ACC112 (cell line): ENCODE data around the gene ADAR.

Experiments
- H2AFZ ChIP-seq: fragments of 200-600 bp; sonication (generic); one replicate; pipeline ENCODE4 v1.6.0; 2017; ENCODE audit warnings: antibody characterized with exemption, low read length; ENCODE audit not compliant: unreplicated experiment
- H3K27ac ChIP-seq: fragments of 200-600 bp; sonication (generic); 2 replicates; pipeline ENCODE4 v1.5.1; 2014; ENCODE audit warnings: low read depth, mild to moderate bottlenecking, antibody characterized with exemption, low read length, moderate library complexity
- H3K27me3 ChIP-seq: fragments of 200-600 bp; sonication (generic); 2 replicates; pipeline ENCODE4 v1.6.1; 2014; ENCODE audit warnings: mild to moderate bottlenecking, antibody characterized with exemption, low read length, moderate library complexity, mixed read lengths; ENCODE audit not compliant: insufficient read depth
- H3K36me3 ChIP-seq: fragments of 200-600 bp; sonication (generic); 2 replicates; pipeline ENCODE4 v1.6.1; 2016; ENCODE audit warnings: mild to moderate bottlenecking, antibody characterized with exemption, low read length, moderate library complexity, mixed read lengths; ENCODE audit not compliant: insufficient read depth
- H3K4me1 ChIP-seq: fragments of 200-600 bp; sonication (generic); one replicate; pipeline ENCODE4 v1.6.1; 2016; ENCODE audit warnings: low read length, mixed read lengths; ENCODE audit not compliant: insufficient read depth, unreplicated experiment, control insufficient read depth
- H3K4me3 ChIP-seq: fragments of 200-600 bp; sonication (generic); 2 replicates; pipeline ENCODE4 v1.5.1; 2014; ENCODE audit warnings: mild to moderate bottlenecking, low read depth, low read length
- H3K79me2 ChIP-seq: fragments of 200-600 bp; sonication (generic); one replicate; pipeline ENCODE4 v1.6.0; 2016; ENCODE audit warnings: low read length; ENCODE audit not compliant: control insufficient read depth, unreplicated experiment, insufficient read depth

ADAR gene

DNA sequence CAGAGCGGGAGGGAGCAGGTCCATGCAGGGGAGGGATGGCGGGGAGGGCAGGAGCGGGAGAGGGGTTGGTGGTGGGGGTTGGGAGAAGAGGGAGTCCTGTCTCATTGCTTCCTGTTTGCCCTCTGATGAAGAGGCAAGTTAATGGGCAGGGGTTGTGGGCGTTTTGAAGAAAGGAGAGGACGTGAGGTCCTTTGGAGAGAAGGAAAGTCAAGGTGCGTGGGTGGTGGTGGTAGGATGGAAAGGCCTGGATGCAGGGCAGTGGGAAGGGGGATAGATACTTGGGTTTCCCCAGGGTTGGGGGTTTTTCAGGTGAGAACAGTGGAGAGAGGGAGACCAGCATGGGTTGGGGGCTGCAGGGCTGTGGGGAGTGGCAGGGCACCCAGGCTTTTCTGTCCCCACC, 66.8 kb downstream of the ADAR start:
- Histone ChIP-seq H3K27me3 (no peaks in the 10 kb centered on the region), H3K4me3 (no peak overlapping the region), H3K4me1 (no peaks in the 10 kb centered on the region), H3K79me2 (no peaks in the 10 kb centered on the region), H3K36me3 (no peaks in the 10 kb centered on the region), H2AFZ (no peak overlapping the region), H3K27ac (no peak overlapping the region)

DNA sequence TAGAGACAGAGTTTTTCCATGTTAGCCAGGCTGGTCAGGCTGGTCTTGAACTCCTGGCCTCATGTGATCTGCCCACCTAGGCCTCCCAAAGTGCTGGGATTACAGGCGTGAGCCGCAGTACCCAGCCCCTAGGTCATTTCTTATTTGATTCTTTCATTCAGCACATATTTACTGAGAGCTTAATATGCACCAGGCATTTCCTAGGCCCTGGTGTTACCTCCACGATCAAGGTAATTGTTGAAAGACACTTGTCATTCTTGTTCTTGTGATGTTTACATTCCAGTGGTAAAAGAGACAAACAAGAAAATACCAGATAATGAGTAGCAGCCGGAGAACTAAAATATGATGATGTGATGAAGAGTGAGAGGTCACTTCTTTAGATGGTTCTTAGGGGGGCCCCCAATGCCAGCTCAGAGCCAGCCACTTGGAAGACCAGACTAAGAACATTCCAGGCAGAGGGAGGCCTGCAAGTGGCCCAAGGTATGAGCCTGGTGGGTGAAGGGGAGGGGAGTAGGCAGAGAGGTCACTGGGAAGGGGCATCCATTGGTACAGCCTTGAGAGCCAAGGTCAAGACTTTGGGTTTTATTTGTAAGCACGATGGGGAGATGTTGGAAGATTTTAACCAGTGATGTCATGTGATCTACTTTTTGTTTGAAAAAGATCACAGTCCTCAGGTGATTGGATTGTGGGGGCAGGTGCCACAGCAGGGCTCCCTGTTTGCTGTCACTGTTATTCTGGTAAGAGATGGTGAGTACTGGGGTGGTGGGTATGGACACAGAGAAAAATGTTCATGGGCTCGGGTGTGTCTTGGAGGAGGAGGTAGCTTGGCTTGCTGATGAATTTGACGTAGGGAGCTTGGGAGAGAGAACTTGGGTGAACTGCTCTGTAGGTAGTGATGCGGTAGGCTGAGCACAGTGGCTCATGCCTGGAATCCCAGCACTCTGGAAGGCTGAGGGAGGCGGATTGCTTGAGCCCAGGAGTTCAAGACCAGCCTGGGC, 68.2 kb downstream of the ADAR start:
- Histone ChIP-seq H3K27me3 (no peaks in the 10 kb centered on the region), H3K27ac (no peak overlapping the region), H3K4me1 (no peaks in the 10 kb centered on the region)

DNA sequence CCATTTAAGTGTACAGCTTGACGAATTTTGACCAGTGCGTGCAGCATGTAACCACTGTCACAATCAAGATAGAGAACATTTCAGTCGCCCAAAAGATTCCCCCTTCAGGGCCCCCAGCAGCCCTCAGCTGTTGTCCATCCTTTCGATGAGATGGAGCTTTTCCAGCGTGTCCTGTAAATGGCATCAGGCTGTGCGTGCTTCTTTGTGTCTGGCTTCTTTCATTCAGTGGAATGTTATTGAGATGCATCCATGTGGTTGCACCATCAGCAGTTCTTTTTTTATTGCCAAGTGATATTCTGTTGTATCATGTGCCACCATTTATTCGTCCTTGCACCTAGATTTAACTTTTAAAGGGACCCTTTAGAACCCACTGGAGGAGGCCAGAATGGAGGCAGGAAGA, 71.4 kb downstream of the ADAR start:
- H3K4me3 ChIP-seq = no peak overlapping the region
- H3K27ac ChIP-seq = no peak overlapping the region
- no peaks in the 10 kb centered on the region for H3K27me3 ChIP-seq
- H2AFZ ChIP-seq = no peak overlapping the region
- no peaks in the 10 kb centered on the region for H3K36me3 ChIP-seq
- no peaks in the 10 kb centered on the region for H3K79me2 ChIP-seq
- no peaks in the 10 kb centered on the region for H3K4me1 ChIP-seq

More for the DNA sequence above, 68.2 kb downstream of the ADAR start:
- Histone ChIP-seq H3K4me3 (no peak overlapping the region), H3K36me3 (no peaks in the 10 kb centered on the region), H3K79me2 (no peaks in the 10 kb centered on the region), H2AFZ (no peak overlapping the region)

DNA sequence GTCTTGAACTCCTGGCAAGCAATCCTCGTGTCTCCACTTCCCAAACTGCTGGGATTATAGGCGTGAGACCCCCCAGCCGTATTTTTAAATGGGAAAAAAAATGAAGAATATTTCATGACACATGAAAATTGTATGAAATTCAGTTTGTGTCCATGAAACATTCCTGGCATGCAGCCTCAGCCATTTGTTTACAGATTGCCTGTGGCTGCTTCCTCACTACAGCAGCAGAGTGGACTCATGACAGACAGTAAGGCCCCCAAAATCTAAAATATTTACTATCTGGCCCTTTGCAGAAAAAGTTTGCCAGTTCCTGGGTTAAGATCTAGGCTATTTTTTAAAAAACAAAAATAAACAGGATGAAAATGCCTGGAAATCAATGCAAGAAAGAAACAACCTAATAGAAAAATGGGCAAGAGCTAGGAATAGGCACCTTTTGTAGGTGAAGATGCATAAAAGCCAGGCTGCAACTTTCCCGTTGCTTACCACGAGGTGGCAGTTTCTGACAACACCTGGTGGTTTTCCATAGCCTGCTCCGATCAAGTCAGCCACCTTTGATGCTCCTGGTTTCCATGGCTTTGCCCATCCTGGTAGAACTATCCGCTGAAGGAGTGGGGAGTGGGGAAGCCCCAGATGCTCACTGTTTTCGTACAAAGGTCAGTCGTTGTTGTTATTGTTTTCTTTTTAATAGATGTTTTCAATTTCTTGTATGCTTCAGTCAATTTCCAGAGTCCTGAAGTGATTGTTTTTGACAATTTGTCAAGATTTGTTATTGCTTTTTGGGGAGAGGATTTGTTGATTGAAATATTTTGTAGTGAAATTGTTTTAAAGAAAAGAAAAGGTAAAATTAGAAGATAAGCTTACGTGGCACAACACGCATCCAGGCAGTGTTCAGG, 73.8 kb downstream of the ADAR start:
- Histone ChIP-seq H3K4me3 (no peak overlapping the region), H3K36me3 (no peaks in the 10 kb centered on the region), H2AFZ (no peak overlapping the region), H3K27me3 (no peaks in the 10 kb centered on the region), H3K27ac (no peak overlapping the region), H3K4me1 (no peaks in the 10 kb centered on the region), H3K79me2 (no peaks in the 10 kb centered on the region)
